DMS53 treated with DMSO at 0.1 percent for 48 hours (cell line): Measurements from ENCODE around the gene TNF.
"Not testable (repeated sequence)": the region's sequence is repeated elsewhere in the genome, so short reads cannot be mapped to it uniquely, and the experiment has no call there.

ENCODE experiments used
- DNase-seq: peaks from one replicate; lab custom pipeline; 2025; ENCODE audit not compliant: unreplicated experiment; lab: John Stamatoyannopoulos, UW

Gene TNF

GRCh38 chr6:31587791-31588777, 12.7 kb downstream of the TNF start:
- no peak for DNase-seq

- no peak for DNase-seq
Measured at GRCh38 chr6:31588871-31589650, 13.7 kb downstream of the TNF start.

- not testable (repeated sequence) for DNase-seq
Measured at GRCh38 chr6:31590691-31591090, 15.3 kb downstream of the TNF start.

- no peak for DNase-seq
Measured at GRCh38 chr6:31592396-31592771, 17.0 kb downstream of the TNF start.

- peak; percentile 23 for DNase-seq
Measured at GRCh38 chr6:31597006-31597405, 21.6 kb downstream of the TNF start.

- no peak for DNase-seq
Measured at GRCh38 chr6:31607317-31607716, 32.0 kb downstream of the TNF start.

- no peak for DNase-seq
Measured at GRCh38 chr6:31609519-31610406, 34.4 kb downstream of the TNF start.

GRCh38 chr6:31610968-31611367, 35.6 kb downstream of the TNF start:
- DNase-seq: no peak

- no peak for DNase-seq
Measured at GRCh38 chr6:31614075-31614619, 38.8 kb downstream of the TNF start.

- DNase-seq: no peak
Measured at GRCh38 chr6:31614684-31615578, 39.6 kb downstream of the TNF start, which contains the start of gene AIF1. Gene AIF1 (plus strand): TSS chr6:31615234. CDS start chr6:31615330, 96 bp downstream.

- no peak for DNase-seq
Measured at GRCh38 chr6:31615748-31616147, 40.4 kb downstream of the TNF start.

- DNase-seq: no peak
Measured at GRCh38 chr6:31617010-31617409, 41.6 kb downstream of the TNF start.

- DNase-seq: peak; percentile 98
Measured at GRCh38 chr6:31619805-31620585, 44.6 kb downstream of the TNF start.

- peak; percentile 35 for DNase-seq
Measured at GRCh38 chr6:31620586-31621319, 45.4 kb downstream of the TNF start, which contains the start of gene PRRC2A. Gene PRRC2A (plus strand): TSS chr6:31620715. CDS start chr6:31622790, 2,075 bp downstream.

- DNase-seq: no peak
Measured at GRCh38 chr6:31621320-31621939, 46.1 kb downstream of the TNF start.

GRCh38 chr6:31621991-31622390, 46.6 kb downstream of the TNF start:
- no peak for DNase-seq

GRCh38 chr6:31622684-31623091, 47.3 kb downstream of the TNF start:
- no peak for DNase-seq
